Liver (tissue), 9 donors: ENCODE measurements around the gene RPLP2. TPM values are rescaled to one million over a fixed set of nuclear protein-coding genes. Genes with fewer than 3 reads are reported as not detected.

Source experiments
- DNase-seq: peaks from one replicate; pipeline ENCODE4 v3.0.0-alpha.2; 2017; ENCODE audit warnings: low spot score
- H3K27ac ChIP-seq, 2 donors: one replicate each; pipeline ENCODE4 v1.7.0; 2013; ENCODE audit warnings: inconsistent platforms in 2 of 2, low read length in 2 of 2, control low read depth in 1 of 2, low read depth in 1 of 2, mild to moderate bottlenecking in 1 of 2
- H3K27me3 ChIP-seq, 4 donors: one replicate each; pipeline versions ENCODE4 v1.6.1 to v1.7.0; 2013; ENCODE audit warnings: low read length in 3 of 4, inconsistent platforms in 1 of 4, mild to moderate bottlenecking in 1 of 4, moderate library complexity in 1 of 4; ENCODE audit not compliant: control insufficient read depth in 4 of 4, insufficient read depth in 4 of 4
- H3K36me3 ChIP-seq, 4 donors: one replicate each; pipeline versions ENCODE4 v1.6.1 to v1.7.0; 2013; ENCODE audit warnings: low read length in 3 of 4, mild to moderate bottlenecking in 3 of 4, low read depth in 1 of 4, moderate library complexity in 1 of 4; ENCODE audit not compliant: control insufficient read depth in 4 of 4, insufficient read depth in 3 of 4
- H3K4me1 ChIP-seq, 4 donors: one replicate each; pipeline versions ENCODE4 v1.6.1 to v1.7.0; 2013; ENCODE audit warnings: low read length in 3 of 4, mild to moderate bottlenecking in 3 of 4, moderate library complexity in 1 of 4; ENCODE audit not compliant: control insufficient read depth in 4 of 4, insufficient read depth in 4 of 4
- H3K4me3 ChIP-seq, 3 donors: one replicate each; pipeline versions ENCODE4 v1.6.1 to v1.7.0; 2013; ENCODE audit warnings: low read length in 3 of 3, control low read depth in 1 of 3, low read depth in 1 of 3, mild to moderate bottlenecking in 1 of 3
- H3K9ac ChIP-seq, 2 donors: one replicate each; pipeline ENCODE4 v1.7.0; 2013; ENCODE audit warnings: low read length in 2 of 2, mild to moderate bottlenecking in 2 of 2, moderate library complexity in 2 of 2, control low read depth in 1 of 2, low read depth in 1 of 2
- H3K9me3 ChIP-seq, 4 donors: one replicate each; pipeline versions ENCODE4 v1.6.1 to v1.7.0; 2013; ENCODE audit warnings: low read length in 3 of 4; ENCODE audit not compliant: control insufficient read depth in 4 of 4
- ATF3 ChIP-seq: IDR thresholded peaks from 2 replicates; pipeline ENCODE4 v1.6.1; 2016; ENCODE audit warnings: antibody characterized with exemption
- CTCF ChIP-seq: fragments of 150-350 bp; IDR thresholded peaks from 2 replicates; pipeline ENCODE4 v1.5.1; 2017; ENCODE audit warnings: improper control_type of control experiment, low read depth, low read length; ENCODE audit not compliant: missing input control
- EGR1 ChIP-seq, 2 donors: IDR thresholded peaks; 2 replicates each; pipeline ENCODE4 v1.6.1; 2016 to 2018; ENCODE audit warnings: antibody characterized with exemption in 2 of 2, low read depth in 2 of 2
- FOXA1 ChIP-seq: IDR thresholded peaks from 2 replicates; pipeline ENCODE4 v1.6.1; 2016; ENCODE audit warnings: antibody characterized with exemption
- FOXA2 ChIP-seq: IDR thresholded peaks from 2 replicates; pipeline ENCODE4 v1.6.1; 2016; ENCODE audit warnings: antibody characterized with exemption
- GABPA ChIP-seq, 2 donors: IDR thresholded peaks in 1 of 2; conservative IDR thresholded peaks in 1 of 2; 2 replicates each; pipeline ENCODE4 v1.6.1; 2016; ENCODE audit warnings: antibody characterized with exemption in 2 of 2, mild to moderate bottlenecking in 1 of 2, moderate library complexity in 1 of 2
- HNF4A ChIP-seq, 2 donors: conservative IDR thresholded peaks; 2 replicates each; pipeline ENCODE4 v1.6.1; 2016; ENCODE audit warnings: antibody characterized with exemption in 2 of 2, mild to moderate bottlenecking in 2 of 2
- HNF4G ChIP-seq: IDR thresholded peaks from 2 replicates; pipeline ENCODE4 v1.6.1; 2016; ENCODE audit warnings: antibody characterized with exemption
- JUND ChIP-seq, 2 donors: IDR thresholded peaks; 2 replicates each; pipeline ENCODE4 v1.6.1; 2016; ENCODE audit warnings: antibody characterized with exemption in 2 of 2
- MAX ChIP-seq: IDR thresholded peaks from 2 replicates; pipeline ENCODE4 v1.6.1; 2016; ENCODE audit warnings: antibody characterized with exemption
- NR2F2 ChIP-seq: IDR thresholded peaks from 2 replicates; pipeline ENCODE4 v1.6.1; 2016; ENCODE audit warnings: antibody characterized with exemption
- RAD21 ChIP-seq, 2 donors: IDR thresholded peaks; 2 replicates each; pipeline ENCODE4 v1.6.1; 2016; ENCODE audit warnings: antibody characterized with exemption in 2 of 2, mild to moderate bottlenecking in 2 of 2
- REST ChIP-seq: IDR thresholded peaks from 2 replicates; pipeline ENCODE4 v1.6.1; 2016; ENCODE audit warnings: antibody characterized with exemption, mild to moderate bottlenecking
- RXRA ChIP-seq, 2 donors: IDR thresholded peaks; 2 replicates each; pipeline ENCODE4 v1.6.1; 2017 to 2018; ENCODE audit warnings: antibody characterized with exemption in 2 of 2, mild to moderate bottlenecking in 1 of 2
- SP1 ChIP-seq: IDR thresholded peaks from 2 replicates; pipeline ENCODE4 v1.6.1; 2018; ENCODE audit warnings: antibody characterized with exemption, mild to moderate bottlenecking
- TAF1 ChIP-seq: conservative IDR thresholded peaks from 2 replicates; pipeline ENCODE4 v1.6.1; 2016; ENCODE audit warnings: antibody characterized with exemption, mild to moderate bottlenecking
- YY1 ChIP-seq: IDR thresholded peaks from 2 replicates; pipeline ENCODE4 v1.6.1; 2016; ENCODE audit warnings: antibody characterized with exemption, mild to moderate bottlenecking
- ZBTB33 ChIP-seq: IDR thresholded peaks from 2 replicates; pipeline ENCODE4 v1.6.1; 2016; ENCODE audit warnings: antibody characterized with exemption
- WGBS: extraction: QIAGEN DNeasy Blood & Tissue Kit; methylation state at CpG from one replicate; pipeline ENCODE4 v1.1.7; 2013; 5-methylcytosine and 5-hydroxymethylcytosine counted together
- polyA plus RNA-seq, 2 donors: library from polyadenylated mRNA; stranded (reverse) in 1 of 2; unstranded in 1 of 2; fragments of 200-250 nt in 1 of 2; fragments of >200 nt in 1 of 2; fragmentation: Nextera tagmentation in 1 of 2; extraction: Ambion mirVana in 1 of 2; gene quantifications; one replicate each; pipeline versions ENCODE4 v1.2.1 to v1.2.3, GENCODE V29; 2013 to 2015
- total RNA-seq, 2 donors: library from RNA; depleted of rRNA; stranded (reverse); fragments of >200 nt; gene quantifications; one replicate each; pipeline ENCODE4 v1.2.3, GENCODE V29; 2014
- donor health status: healthy.
- donor health status: healthy.
- donor health status: healthy.
- donor health status: healthy.
- donor health status: healthy.

RPLP2 gene
- total and polyA plus RNA-seq, 4 donors = 59.8 to 476 (median 285) TPM

GRCh38 chr11:802018-802617, 7.6 kb upstream of the RPLP2 start:
- Histone ChIP-seq H3K27me3 (no peaks in the 10 kb centered on the region), H3K36me3 (peaks cover 0 to 5% (median 1%) of the 10 kb centered on the region in 4 donors), H3K4me1 (peaks cover 13 to 26% (median 20%) of the 10 kb centered on the region in 4 donors), H3K9me3 (no peaks in the 10 kb centered on the region), H3K4me3 (no peak overlapping the region), H3K27ac (no peak overlapping the region), H3K9ac (no peak overlapping the region)
- no peak for DNase-seq
- TF ChIP-seq ATF3 (no peak), RAD21 (IDR thresholded peaks at IDR 0.05) (no peak), REST (no peak), FOXA2 (no peak), HNF4A (conservative IDR thresholded peaks at IDR 0.05) (no peak), TAF1 (no peak), HNF4G (no peak)
- 98% methylated on average over 21 of the region's 21 CpGs for WGBS

- Histone ChIP-seq H3K27me3 (no peaks in the 10 kb centered on the region), H3K4me3 (no peak overlapping the region), H3K27ac (no peak overlapping the region), H3K9ac (no peak overlapping the region), H3K36me3 (peaks cover 0 to 5% (median 1%) of the 10 kb centered on the region in 4 donors), H3K4me1 (peaks cover 7 to 19% (median 16%) of the 10 kb centered on the region in 4 donors), H3K9me3 (no peaks in the 10 kb centered on the region)
- WGBS = 92% methylated on average over 28 of the region's 28 CpGs
- no peak for DNase-seq
- TF ChIP-seq ATF3 (no peak), NR2F2 (no peak), FOXA1 (no peak), HNF4G (no peak), MAX (no peak), GABPA (IDR thresholded peaks at IDR 0.05 in 1 of 2, conservative IDR thresholded peaks at IDR 0.05 in 1 of 2) (no peak), ZBTB33 (no peak), SP1 (no peak), FOXA2 (no peak), CTCF (no peak), REST (no peak), RAD21 (IDR thresholded peaks at IDR 0.05) (no peak), YY1 (no peak), EGR1 (IDR thresholded peaks at IDR 0.05; ENCODE audit: low read depth in 2 of 2) (no peak), TAF1 (no peak), RXRA (IDR thresholded peaks at IDR 0.05) (no peak), JUND (IDR thresholded peaks at IDR 0.05) (no peak)
Observed at GRCh38 chr11:802693-803466, 6.9 kb upstream of the RPLP2 start.
